Endothelial cell of umbilical vein (primary cell): ENCODE measurements around the gene EIF2B2. TPM values are rescaled to one million over a fixed set of nuclear protein-coding genes. Genes with fewer than 3 reads are reported as not detected.

Source experiments
- BruUV-seq: library from RNA; stranded (reverse); fragments of 400-500 nt; replicated peaks from 2 replicates; lab custom pipeline; 2021; lab: Mats Ljungman, UMichigan
- CTCF ChIA-PET: fragments of 300-600, 350-600 bp; sonication (Branson Sonifier 250); formaldehyde crosslinking; loops from one replicate; lab custom pipeline; 2021; ENCODE audit warnings: antibody characterized with exemption, inconsistent platforms; lab: Charles Lee
- POLR2A ChIA-PET: fragments of 300-600, 350-600 bp; sonication (Branson Sonifier 250); formaldehyde crosslinking; loops from one replicate; lab custom pipeline; 2021; ENCODE audit warnings: antibody characterized with exemption, inconsistent platforms; lab: Charles Lee
- DNase-seq: peaks from one replicate; pipeline ENCODE4 v3.0.0-alpha.2; 2011; ENCODE audit warnings: low read depth, low spot score
- FAIRE-seq: peaks from 2 replicates; lab custom pipeline; 2011; peaks lifted over from hg19 to GRCh38; lab: Jason Lieb, UNC
- H2AFZ ChIP-seq: 2 replicates; pipeline ENCODE4 v1.6.0; 2012; ENCODE audit warnings: low read depth, low read length, control low read depth, inconsistent platforms
- H3K27ac ChIP-seq: 2 replicates; pipeline ENCODE4 v1.5.1; 2011; ENCODE audit warnings: low read depth, mild to moderate bottlenecking, control low read depth, low read length, moderate library complexity; ENCODE audit not compliant: insufficient read depth
- H3K27me3 ChIP-seq, 2 experiments: 2 replicates each; pipeline versions ENCODE4 v1.6.0 to v1.6.1; 2011; ENCODE audit warnings: low read length in 2 of 2, mixed read lengths in 1 of 2; ENCODE audit not compliant: control insufficient read depth in 2 of 2, insufficient read depth in 2 of 2
- H3K36me3 ChIP-seq, 2 experiments: 2 replicates in 1 of 2; 3 replicates in 1 of 2; pipeline ENCODE4 v1.5.1; 2011; ENCODE audit warnings: low read length in 2 of 2, mild to moderate bottlenecking in 1 of 2, moderate library complexity in 1 of 2; ENCODE audit not compliant: control insufficient read depth in 2 of 2, insufficient read depth in 2 of 2; ENCODE audit errors: extremely low read depth in 1 of 2
- H3K4me1 ChIP-seq: 3 replicates; pipeline ENCODE4 v1.5.1; 2011; ENCODE audit warnings: mild to moderate bottlenecking, low read length; ENCODE audit not compliant: control insufficient read depth, insufficient read depth; ENCODE audit errors: extremely low read depth
- H3K4me2 ChIP-seq: 2 replicates; pipeline ENCODE4 v1.6.1; 2011; ENCODE audit warnings: low read length, control low read depth, mixed read lengths; ENCODE audit not compliant: insufficient read depth
- H3K4me3 ChIP-seq, 3 experiments: fragments of 200-600 bp in 1 of 3; sonication (generic), shearing (Covaris generic) in 1 of 3; replicated peaks in 1 of 3; 2 replicates each; pipeline ENCODE4 v1.5.1; 2011 to 2016; ENCODE audit warnings: control low read depth in 3 of 3, low read length in 3 of 3, mild to moderate bottlenecking in 2 of 3, inconsistent platforms in 1 of 3, low read depth in 1 of 3, moderate library complexity in 1 of 3; ENCODE audit not compliant: insufficient read depth in 1 of 3
- H3K79me2 ChIP-seq: 2 replicates; pipeline ENCODE4 v1.6.0; 2012; ENCODE audit warnings: low read length, inconsistent platforms; ENCODE audit not compliant: control insufficient read depth, insufficient read depth
- H3K9ac ChIP-seq: replicated peaks from 2 replicates; pipeline ENCODE3; 2011; ENCODE audit warnings: low read length, control low read depth; ENCODE audit not compliant: insufficient read depth; ENCODE audit errors: extremely low read depth
- H3K9me1 ChIP-seq: replicated peaks from 3 replicates; pipeline ENCODE4 v1.6.0; 2011; ENCODE audit warnings: mild to moderate bottlenecking, low read length; ENCODE audit not compliant: control insufficient read depth, insufficient read depth; ENCODE audit errors: extremely low read depth
- H3K9me3 ChIP-seq: replicated peaks from 2 replicates; pipeline ENCODE4 v1.5.1; 2012; ENCODE audit warnings: low read length, inconsistent platforms; ENCODE audit not compliant: control insufficient read depth, insufficient read depth
- H4K20me1 ChIP-seq: replicated peaks from 2 replicates; pipeline ENCODE3; 2011; ENCODE audit warnings: mild to moderate bottlenecking, low read length; ENCODE audit not compliant: control insufficient read depth, insufficient read depth; ENCODE audit errors: extremely low read depth
- CTCF ChIP-seq, 2 donors: IDR thresholded peaks; 1 replicate in 1 of 2; 2 replicates in 1 of 2; pipeline ENCODE4 v1.5.1; 2011; ENCODE audit warnings: low read length in 2 of 2, mild to moderate bottlenecking in 2 of 2, moderate library complexity in 2 of 2, control low read depth in 1 of 2, inconsistent platforms in 1 of 2, low read depth in 1 of 2; ENCODE audit not compliant: insufficient read depth in 1 of 2; ENCODE audit errors: extremely low read depth in 1 of 2
- EZH2 ChIP-seq: IDR thresholded peaks from 2 replicates; pipeline ENCODE4 v1.6.1; 2012; ENCODE audit warnings: borderline replicate concordance, low read depth, mild to moderate bottlenecking, moderate library complexity, low read length, inconsistent platforms; ENCODE audit not compliant: severe bottlenecking
- FOS ChIP-seq: IDR thresholded peaks from 2 replicates; pipeline ENCODE4 v1.6.1; 2011; ENCODE audit warnings: mild to moderate bottlenecking, low read length, moderate library complexity, borderline replicate concordance; ENCODE audit not compliant: insufficient read depth
- GATA2 ChIP-seq: IDR thresholded peaks from 2 replicates; pipeline ENCODE4 v1.7.0; 2011; ENCODE audit warnings: low read depth, mild to moderate bottlenecking, moderate library complexity, mixed read lengths, low read length; ENCODE audit not compliant: insufficient read length, insufficient read depth
- JUN ChIP-seq: IDR thresholded peaks from 2 replicates; pipeline ENCODE4 v1.6.1; 2011; ENCODE audit warnings: borderline replicate concordance, low read depth; ENCODE audit not compliant: insufficient read length, insufficient read depth
- MAX ChIP-seq: IDR thresholded peaks from 2 replicates; pipeline ENCODE4 v1.6.1; 2011; ENCODE audit not compliant: insufficient read depth, insufficient read length
- MYC ChIP-seq: IDR thresholded peaks from one replicate; pipeline ENCODE4 v1.6.1; 2011; ENCODE audit warnings: mild to moderate bottlenecking, low read depth, low read length
- POLR2A ChIP-seq: IDR thresholded peaks from 2 replicates; pipeline ENCODE4 v1.6.1; 2012; ENCODE audit warnings: low read depth, mild to moderate bottlenecking, control low read depth, low read length
- POLR2AphosphoS5 ChIP-seq: IDR thresholded peaks from 2 replicates; pipeline ENCODE4 v1.6.1; 2012; ENCODE audit warnings: low read depth, mild to moderate bottlenecking, control low read depth, low read length, moderate library complexity; ENCODE audit not compliant: insufficient read depth
- dilution Hi-C: fragments of 300-500 bp; cut with MboI; formaldehyde crosslinking; loops from one replicate; pipeline ENCODE4 v1.15.0; 2019; ENCODE audit warnings: low sequenced_read_pairs; ENCODE audit not compliant: extremely low pct_ligation_motif_present
- intact Hi-C: fragments of 100-400 bp; cut with micrococcal nuclease; formaldehyde crosslinking; loops from one replicate; pipeline ENCODE4 v1.10.0; 2022
- polyA plus RNA-seq, 4 experiments: library from polyadenylated mRNA; depleted of rRNA in 3 of 4; stranded (reverse) in 3 of 4; unstranded in 1 of 4; fragments of >200 nt; gene quantifications; 2 replicates each; pipeline versions ENCODE4 v1.2.1 to v1.2.3, GENCODE V29; 2011 to 2012; ENCODE audit warnings: missing spikeins in 1 of 4
- total RNA-seq: library from RNA; stranded (reverse); gene quantifications from 2 replicates; pipeline ENCODE4 v1.2.3, GENCODE V29; 2021

Gene EIF2B2
- total and polyA plus RNA-seq, 2 donors (not counting 3 experiments of a cell fraction or from before 2014, with no cell fraction given) = 97.0 to 143 TPM

- Histone ChIP-seq H3K9me1 (no peaks in the 10 kb centered on the region), H3K27me3 (no peaks in the 10 kb centered on the region), H3K9ac (no peak overlapping the region), H3K36me3 (no peaks in the 10 kb centered on the region), H3K79me2 (peaks cover 7% of the 10 kb centered on the region), H4K20me1 (no peaks in the 10 kb centered on the region), H3K4me1 (peaks cover 27% of the 10 kb centered on the region), H3K27ac (no peak overlapping the region), H3K4me2 (peak overlapping the region; percentile 6), H3K4me3 (no peak overlapping the region), H3K9me3 (no peaks in the 10 kb centered on the region), H2AFZ (no peak overlapping the region)
- intact Hi-C loops = loop anchor here (2.0 kb wide), 1 partner anchor 18 kb away; the partner anchor contains the start of gene ACYP1
- DNase-seq (peak; percentile 17), FAIRE-seq (no peak)
- ChIA-PET CTCF (no interaction called here), POLR2A (no interaction called here)
- TF ChIP-seq GATA2 = no peak
- no peak for TF ChIP-seq POLR2A
- no peak for TF ChIP-seq CTCF (IDR thresholded peaks at IDR 0.05; ENCODE audit: extremely low read depth in 1 of 2, insufficient read depth in 1 of 2, low read depth in 1 of 2, low read length in 2 of 2)
- peak; percentile 72 for TF ChIP-seq FOS
- TF ChIP-seq EZH2 = no peak
- TF ChIP-seq MYC = no peak
- dilution Hi-C loops = no loop called here
- BruUV-seq = no TSS peak
Observed at GRCh38 chr14:75046899-75047298, 44.2 kb downstream of the EIF2B2 start.

GRCh38 chr14:75047506-75047905, 44.8 kb downstream of the EIF2B2 start:
- POLR2A ChIA-PET = no interaction called here
- no peak overlapping the region for H3K4me2 ChIP-seq
- intact Hi-C loops = loop anchor here (2.0 kb wide), 1 partner anchor 17 kb away; the partner anchor contains the start of gene ACYP1

More at GRCh38 chr14:75047506-75047905, 44.8 kb downstream of the EIF2B2 start:
- no peak for DNase-seq
- FAIRE-seq = no peak
- Histone ChIP-seq H3K36me3 (no peaks in the 10 kb centered on the region), H3K9me1 (no peaks in the 10 kb centered on the region), H3K79me2 (peaks cover 6% of the 10 kb centered on the region), H3K4me3 (no peak overlapping the region), H3K27ac (no peak overlapping the region), H3K9me3 (no peaks in the 10 kb centered on the region), H3K4me1 (peaks cover 21% of the 10 kb centered on the region), H3K9ac (no peak overlapping the region), H2AFZ (no peak overlapping the region), H3K27me3 (no peaks in the 10 kb centered on the region), H4K20me1 (no peaks in the 10 kb centered on the region)
- dilution Hi-C loops = no loop called here
- no peak for TF ChIP-seq POLR2AphosphoS5
- no peak for TF ChIP-seq MYC
- no peak for TF ChIP-seq GATA2
- no peak for TF ChIP-seq JUN
- TF ChIP-seq MAX = no peak
- TF ChIP-seq CTCF (IDR thresholded peaks at IDR 0.05; ENCODE audit: extremely low read depth in 1 of 2, insufficient read depth in 1 of 2, low read depth in 1 of 2, low read length in 2 of 2) = no peak
- TF ChIP-seq FOS = no peak
- CTCF ChIA-PET = interaction anchor here (1.1 kb wide), 1 partner anchor 16 kb away, joined by 3 read pairs; the partner anchor contains the start of gene ACYP1
- no TSS peak for BruUV-seq
